C4-2B (cell line): ENCODE results near the gene GAB4.

Experiments used
- CTCF ChIP-seq: fragments of 450-650 bp; conservative IDR thresholded peaks from 2 replicates; pipeline ENCODE4 v1.5.1; 2017; ENCODE audit warnings: mild to moderate bottlenecking
- ZFX ChIP-seq: fragments of 450-650 bp; IDR thresholded peaks from 2 replicates; pipeline ENCODE4 v1.6.1; 2017

DNA sequence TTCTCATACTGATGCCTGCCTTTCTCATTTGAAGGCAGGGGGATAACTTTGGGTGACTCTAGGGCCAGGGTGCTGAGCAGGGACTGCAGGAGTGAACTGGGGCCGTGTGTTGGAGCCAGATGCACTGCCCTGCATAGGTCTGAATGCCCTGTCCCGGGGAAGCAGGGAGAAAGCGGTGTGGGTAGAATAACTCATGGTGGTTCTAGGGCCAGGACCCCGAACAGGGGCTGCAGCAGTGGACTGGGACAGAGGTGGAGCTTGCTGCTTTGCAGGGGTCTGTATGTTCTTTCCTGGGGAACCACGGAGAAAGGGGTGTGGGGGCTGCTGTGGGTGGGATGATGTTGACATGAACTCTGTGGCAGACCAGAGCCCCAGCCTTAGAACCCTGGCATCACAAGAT, 52.9 kb downstream of the GAB4 start:
- TF ChIP-seq ZFX (no peak), CTCF (no peak)
